Endothelial cell of umbilical vein (primary cell): ENCODE data around the gene EPHX1. TPM values are rescaled to one million over a fixed set of nuclear protein-coding genes. Genes with fewer than 3 reads are reported as not detected.

Experiments used
- BruUV-seq: library from RNA; stranded (reverse); fragments of 400-500 nt; replicated peaks from 2 replicates; lab custom pipeline; 2021; lab: Mats Ljungman, UMichigan
- CTCF ChIA-PET: fragments of 300-600, 350-600 bp; sonication (Branson Sonifier 250); formaldehyde crosslinking; loops from one replicate; lab custom pipeline; 2021; ENCODE audit warnings: antibody characterized with exemption, inconsistent platforms; lab: Charles Lee
- POLR2A ChIA-PET: fragments of 300-600, 350-600 bp; sonication (Branson Sonifier 250); formaldehyde crosslinking; loops from one replicate; lab custom pipeline; 2021; ENCODE audit warnings: antibody characterized with exemption, inconsistent platforms; lab: Charles Lee
- DNase-seq: peaks from one replicate; pipeline ENCODE4 v3.0.0-alpha.2; 2011; ENCODE audit warnings: low read depth, low spot score
- FAIRE-seq: peaks from 2 replicates; lab custom pipeline; 2011; peaks lifted over from hg19 to GRCh38; lab: Jason Lieb, UNC
- H2AFZ ChIP-seq: 2 replicates; pipeline ENCODE4 v1.6.0; 2012; ENCODE audit warnings: low read depth, low read length, control low read depth, inconsistent platforms
- H3K27ac ChIP-seq: 2 replicates; pipeline ENCODE4 v1.5.1; 2011; ENCODE audit warnings: low read depth, mild to moderate bottlenecking, control low read depth, low read length, moderate library complexity; ENCODE audit not compliant: insufficient read depth
- H3K27me3 ChIP-seq, 2 experiments: 2 replicates each; pipeline versions ENCODE4 v1.6.0 to v1.6.1; 2011; ENCODE audit warnings: low read length in 2 of 2, mixed read lengths in 1 of 2; ENCODE audit not compliant: control insufficient read depth in 2 of 2, insufficient read depth in 2 of 2
- H3K36me3 ChIP-seq, 2 experiments: 2 replicates in 1 of 2; 3 replicates in 1 of 2; pipeline ENCODE4 v1.5.1; 2011; ENCODE audit warnings: low read length in 2 of 2, mild to moderate bottlenecking in 1 of 2, moderate library complexity in 1 of 2; ENCODE audit not compliant: control insufficient read depth in 2 of 2, insufficient read depth in 2 of 2; ENCODE audit errors: extremely low read depth in 1 of 2
- H3K4me1 ChIP-seq: 3 replicates; pipeline ENCODE4 v1.5.1; 2011; ENCODE audit warnings: mild to moderate bottlenecking, low read length; ENCODE audit not compliant: control insufficient read depth, insufficient read depth; ENCODE audit errors: extremely low read depth
- H3K4me2 ChIP-seq: 2 replicates; pipeline ENCODE4 v1.6.1; 2011; ENCODE audit warnings: low read length, control low read depth, mixed read lengths; ENCODE audit not compliant: insufficient read depth
- H3K4me3 ChIP-seq, 3 experiments: fragments of 200-600 bp in 1 of 3; sonication (generic), shearing (Covaris generic) in 1 of 3; replicated peaks in 1 of 3; 2 replicates each; pipeline ENCODE4 v1.5.1; 2011 to 2016; ENCODE audit warnings: control low read depth in 3 of 3, low read length in 3 of 3, mild to moderate bottlenecking in 2 of 3, inconsistent platforms in 1 of 3, low read depth in 1 of 3, moderate library complexity in 1 of 3; ENCODE audit not compliant: insufficient read depth in 1 of 3
- H3K79me2 ChIP-seq: 2 replicates; pipeline ENCODE4 v1.6.0; 2012; ENCODE audit warnings: low read length, inconsistent platforms; ENCODE audit not compliant: control insufficient read depth, insufficient read depth
- H3K9ac ChIP-seq: replicated peaks from 2 replicates; pipeline ENCODE3; 2011; ENCODE audit warnings: low read length, control low read depth; ENCODE audit not compliant: insufficient read depth; ENCODE audit errors: extremely low read depth
- H3K9me1 ChIP-seq: replicated peaks from 3 replicates; pipeline ENCODE4 v1.6.0; 2011; ENCODE audit warnings: mild to moderate bottlenecking, low read length; ENCODE audit not compliant: control insufficient read depth, insufficient read depth; ENCODE audit errors: extremely low read depth
- H3K9me3 ChIP-seq: replicated peaks from 2 replicates; pipeline ENCODE4 v1.5.1; 2012; ENCODE audit warnings: low read length, inconsistent platforms; ENCODE audit not compliant: control insufficient read depth, insufficient read depth
- H4K20me1 ChIP-seq: replicated peaks from 2 replicates; pipeline ENCODE3; 2011; ENCODE audit warnings: mild to moderate bottlenecking, low read length; ENCODE audit not compliant: control insufficient read depth, insufficient read depth; ENCODE audit errors: extremely low read depth
- EZH2 ChIP-seq: IDR thresholded peaks from 2 replicates; pipeline ENCODE4 v1.6.1; 2012; ENCODE audit warnings: borderline replicate concordance, low read depth, mild to moderate bottlenecking, moderate library complexity, low read length, inconsistent platforms; ENCODE audit not compliant: severe bottlenecking
- FOS ChIP-seq: IDR thresholded peaks from 2 replicates; pipeline ENCODE4 v1.6.1; 2011; ENCODE audit warnings: mild to moderate bottlenecking, low read length, moderate library complexity, borderline replicate concordance; ENCODE audit not compliant: insufficient read depth
- GATA2 ChIP-seq: IDR thresholded peaks from 2 replicates; pipeline ENCODE4 v1.7.0; 2011; ENCODE audit warnings: low read depth, mild to moderate bottlenecking, moderate library complexity, mixed read lengths, low read length; ENCODE audit not compliant: insufficient read length, insufficient read depth
- JUN ChIP-seq: IDR thresholded peaks from 2 replicates; pipeline ENCODE4 v1.6.1; 2011; ENCODE audit warnings: borderline replicate concordance, low read depth; ENCODE audit not compliant: insufficient read length, insufficient read depth
- MYC ChIP-seq: IDR thresholded peaks from one replicate; pipeline ENCODE4 v1.6.1; 2011; ENCODE audit warnings: mild to moderate bottlenecking, low read depth, low read length
- POLR2A ChIP-seq: IDR thresholded peaks from 2 replicates; pipeline ENCODE4 v1.6.1; 2012; ENCODE audit warnings: low read depth, mild to moderate bottlenecking, control low read depth, low read length
- POLR2AphosphoS5 ChIP-seq: IDR thresholded peaks from 2 replicates; pipeline ENCODE4 v1.6.1; 2012; ENCODE audit warnings: low read depth, mild to moderate bottlenecking, control low read depth, low read length, moderate library complexity; ENCODE audit not compliant: insufficient read depth
- dilution Hi-C: fragments of 300-500 bp; cut with MboI; formaldehyde crosslinking; loops from one replicate; pipeline ENCODE4 v1.15.0; 2019; ENCODE audit warnings: low sequenced_read_pairs; ENCODE audit not compliant: extremely low pct_ligation_motif_present
- intact Hi-C: fragments of 100-400 bp; cut with micrococcal nuclease; formaldehyde crosslinking; loops from one replicate; pipeline ENCODE4 v1.10.0; 2022
- polyA plus RNA-seq, 4 experiments: library from polyadenylated mRNA; depleted of rRNA in 3 of 4; stranded (reverse) in 3 of 4; unstranded in 1 of 4; fragments of >200 nt; gene quantifications; 2 replicates each; pipeline versions ENCODE4 v1.2.1 to v1.2.3, GENCODE V29; 2011 to 2012; ENCODE audit warnings: missing spikeins in 1 of 4
- total RNA-seq: library from RNA; stranded (reverse); gene quantifications from 2 replicates; pipeline ENCODE4 v1.2.3, GENCODE V29; 2021
- TF ChIP-seq, protein P1 (sequence below), 2 donors: IDR thresholded peaks; 1 replicate in 1 of 2; 2 replicates in 1 of 2; pipeline ENCODE4 v1.5.1; 2011; ENCODE audit warnings: low read length in 2 of 2, mild to moderate bottlenecking in 2 of 2, moderate library complexity in 2 of 2, control low read depth in 1 of 2, inconsistent platforms in 1 of 2, low read depth in 1 of 2; ENCODE audit not compliant: insufficient read depth in 1 of 2; ENCODE audit errors: extremely low read depth in 1 of 2
- TF ChIP-seq, protein P2 (sequence below): IDR thresholded peaks from 2 replicates; pipeline ENCODE4 v1.6.1; 2011; ENCODE audit not compliant: insufficient read depth, insufficient read length

The EPHX1 gene
- total and polyA plus RNA-seq, 2 donors (not counting 3 experiments of a cell fraction or from before 2014, with no cell fraction given), result 23.7 to 25.2 TPM

DNA sequence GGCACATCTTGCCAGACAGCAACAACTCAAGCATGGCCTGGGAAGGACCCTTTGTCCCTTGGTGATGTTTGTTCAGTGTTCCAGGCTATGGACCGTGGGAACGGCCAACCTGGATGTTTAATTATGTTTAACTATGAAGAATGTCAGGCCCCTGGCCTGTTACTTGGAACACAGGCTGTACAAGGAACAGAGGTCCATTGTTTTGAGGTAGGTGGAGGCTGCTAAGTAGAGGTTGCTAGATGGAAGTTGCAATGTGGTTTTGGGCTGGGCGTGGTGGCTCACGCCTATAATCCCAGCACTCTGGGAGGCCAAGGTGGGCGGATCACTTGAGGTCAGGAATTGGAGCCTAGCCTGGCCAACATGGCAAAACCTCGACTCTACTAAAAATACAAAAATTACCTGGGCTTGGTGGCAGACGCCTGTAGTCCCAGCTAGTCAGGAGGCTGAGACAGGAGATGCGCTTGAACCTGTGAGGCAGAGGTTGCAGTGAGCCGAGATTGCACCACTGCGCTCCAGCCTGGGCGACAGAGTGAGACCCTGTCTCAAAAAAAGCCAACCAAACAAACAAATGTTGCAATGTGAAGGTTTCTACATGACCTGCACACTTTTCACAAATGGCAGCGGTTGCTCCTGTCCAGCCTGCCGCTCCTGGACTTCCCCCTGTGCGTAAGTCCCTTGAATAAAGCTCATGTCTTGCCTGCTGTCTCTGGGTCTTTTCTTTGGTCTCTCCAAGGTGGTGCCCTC lies 81.5 kb downstream of the EPHX1 start:
- no peak for FAIRE-seq
- H3K27me3 ChIP-seq, result no peaks in the 10 kb centered on the region
- dilution Hi-C loops, result no loop called here

DNA sequence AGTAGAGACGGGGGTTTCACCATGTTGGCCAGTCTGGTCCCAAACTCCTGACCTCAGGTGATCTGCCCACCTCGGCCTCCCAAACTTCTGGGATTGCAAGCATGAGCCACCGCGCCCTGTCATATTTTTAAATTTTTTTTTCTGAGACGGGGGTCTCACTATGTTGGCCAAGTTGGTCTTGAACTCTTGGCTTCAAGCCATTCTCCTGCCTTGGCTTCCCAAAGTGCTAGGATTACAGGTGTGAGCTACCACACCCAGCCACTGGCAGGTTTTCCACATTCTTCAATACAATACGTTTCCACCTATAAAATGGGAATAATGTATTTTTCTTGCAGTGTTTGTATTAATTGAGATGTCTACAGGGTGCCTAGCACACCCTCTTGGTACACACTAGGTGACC lies 82.4 kb downstream of the EPHX1 start:
- Histone ChIP-seq H3K36me3 (no peaks in the 10 kb centered on the region), H3K4me3 (no peak overlapping the region), H3K4me1 (no peaks in the 10 kb centered on the region), H3K9ac (no peak overlapping the region), H3K27ac (no peak overlapping the region), H3K9me3 (no peaks in the 10 kb centered on the region), H3K4me2 (no peak overlapping the region), H3K79me2 (no peaks in the 10 kb centered on the region), H2AFZ (no peak overlapping the region), H3K9me1 (no peaks in the 10 kb centered on the region), H4K20me1 (no peaks in the 10 kb centered on the region), H3K27me3 (no peaks in the 10 kb centered on the region)
- dilution Hi-C loops (no loop called here), intact Hi-C loops (no loop called here)
- FAIRE-seq (no peak), DNase-seq (no peak)
- ChIA-PET CTCF (no interaction called here), POLR2A (no interaction called here)
- TF ChIP-seq, protein P1, sequence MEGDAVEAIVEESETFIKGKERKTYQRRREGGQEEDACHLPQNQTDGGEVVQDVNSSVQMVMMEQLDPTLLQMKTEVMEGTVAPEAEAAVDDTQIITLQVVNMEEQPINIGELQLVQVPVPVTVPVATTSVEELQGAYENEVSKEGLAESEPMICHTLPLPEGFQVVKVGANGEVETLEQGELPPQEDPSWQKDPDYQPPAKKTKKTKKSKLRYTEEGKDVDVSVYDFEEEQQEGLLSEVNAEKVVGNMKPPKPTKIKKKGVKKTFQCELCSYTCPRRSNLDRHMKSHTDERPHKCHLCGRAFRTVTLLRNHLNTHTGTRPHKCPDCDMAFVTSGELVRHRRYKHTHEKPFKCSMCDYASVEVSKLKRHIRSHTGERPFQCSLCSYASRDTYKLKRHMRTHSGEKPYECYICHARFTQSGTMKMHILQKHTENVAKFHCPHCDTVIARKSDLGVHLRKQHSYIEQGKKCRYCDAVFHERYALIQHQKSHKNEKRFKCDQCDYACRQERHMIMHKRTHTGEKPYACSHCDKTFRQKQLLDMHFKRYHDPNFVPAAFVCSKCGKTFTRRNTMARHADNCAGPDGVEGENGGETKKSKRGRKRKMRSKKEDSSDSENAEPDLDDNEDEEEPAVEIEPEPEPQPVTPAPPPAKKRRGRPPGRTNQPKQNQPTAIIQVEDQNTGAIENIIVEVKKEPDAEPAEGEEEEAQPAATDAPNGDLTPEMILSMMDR (IDR thresholded peaks at IDR 0.05; ENCODE audit: extremely low read depth in 1 of 2, insufficient read depth in 1 of 2, low read depth in 1 of 2, low read length in 2 of 2), result no peak
- no peak for TF ChIP-seq POLR2AphosphoS5
- TF ChIP-seq EZH2, result no peak
- no peak for TF ChIP-seq POLR2A
- no peak for TF ChIP-seq FOS
- TF ChIP-seq GATA2, result no peak
- no peak for TF ChIP-seq JUN
- TF ChIP-seq, protein P2, sequence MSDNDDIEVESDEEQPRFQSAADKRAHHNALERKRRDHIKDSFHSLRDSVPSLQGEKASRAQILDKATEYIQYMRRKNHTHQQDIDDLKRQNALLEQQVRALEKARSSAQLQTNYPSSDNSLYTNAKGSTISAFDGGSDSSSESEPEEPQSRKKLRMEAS, result no peak
- no peak for TF ChIP-seq MYC
- BruUV-seq, result no TSS peak

More for the DNA sequence above, 81.5 kb downstream of the EPHX1 start:
- no peak overlapping the region for H3K9ac ChIP-seq
- no TSS peak for BruUV-seq
- H3K9me3 ChIP-seq, result no peaks in the 10 kb centered on the region
- no peaks in the 10 kb centered on the region for H3K79me2 ChIP-seq
- CTCF ChIA-PET, result interaction anchor here (2.2 kb wide), 1 partner anchor 13 kb away, joined by 7 read pairs; no protein-coding TSS in a partner anchor
- no peak overlapping the region for H2AFZ ChIP-seq
- POLR2A ChIA-PET, result no interaction called here
- DNase-seq, result no peak
- H3K9me1 ChIP-seq, result no peaks in the 10 kb centered on the region
- no peak overlapping the region for H3K27ac ChIP-seq
- TF ChIP-seq, protein P2, result no peak
- no peak for TF ChIP-seq POLR2AphosphoS5
- TF ChIP-seq EZH2, result no peak
- TF ChIP-seq MYC, result no peak
- intact Hi-C loops, result no loop called here
- H3K36me3 ChIP-seq, result no peaks in the 10 kb centered on the region
- H4K20me1 ChIP-seq, result no peaks in the 10 kb centered on the region
- H3K4me2 ChIP-seq, result no peak overlapping the region
- H3K4me1 ChIP-seq, result no peaks in the 10 kb centered on the region
- no peak overlapping the region for H3K4me3 ChIP-seq
